Mesodermal cell (in vitro differentiated cells): ENCODE measurements around the gene LMX1A.

Source experiments
- H3K27ac ChIP-seq: 2 replicates; pipeline ENCODE4 v1.7.0; 2013; ENCODE audit warnings: mild to moderate bottlenecking, low read depth, low read length, moderate library complexity; ENCODE audit not compliant: severe bottlenecking
- H3K36me3 ChIP-seq: 2 replicates; pipeline ENCODE4 v1.7.1; 2013; ENCODE audit warnings: mild to moderate bottlenecking, low read length, moderate library complexity; ENCODE audit not compliant: control insufficient read depth, insufficient read depth
- H3K4me1 ChIP-seq: one replicate; pipeline ENCODE4 v1.7.1; 2013; ENCODE audit warnings: mild to moderate bottlenecking, low read length; ENCODE audit not compliant: insufficient read depth, control insufficient read depth, poor library complexity, severe bottlenecking
- H3K4me3 ChIP-seq: 2 replicates; pipeline ENCODE4 v1.7.0; 2013; ENCODE audit warnings: low read length, control low read depth, mild to moderate bottlenecking; ENCODE audit not compliant: insufficient read depth, poor library complexity, severe bottlenecking; ENCODE audit errors: extremely low read depth
- H3K9me3 ChIP-seq: 2 replicates; pipeline ENCODE4 v1.7.1; 2013; ENCODE audit warnings: mild to moderate bottlenecking, low read length, moderate library complexity; ENCODE audit not compliant: control insufficient read depth
- WGBS, 2 experiments: methylation state at CpG; one replicate each; pipeline ENCODE4 v1.1.5; 2013; ENCODE audit warnings: missing lambda C conversion rate in 2 of 2; ENCODE audit not compliant: insufficient coverage in 2 of 2; 5-methylcytosine and 5-hydroxymethylcytosine counted together

LMX1A gene

GRCh38 chr1:165239873-165240272 is 116.6 kb downstream of the LMX1A start:
- Histone ChIP-seq H3K36me3 (no peaks in the 10 kb centered on the region), H3K9me3 (no peaks in the 10 kb centered on the region), H3K4me3 (no peak overlapping the region), H3K27ac (no peak overlapping the region), H3K4me1 (no peaks in the 10 kb centered on the region)
- 80% methylated on average over 1 of the region's 2 CpGs; no CpG with 5 or more reads in 1 of the 2 experiments for WGBS, 2 experiments

- 0% methylated on average over 15 to 24 of the region's 33 CpGs for WGBS, 2 experiments
- no peaks in the 10 kb centered on the region for H3K4me1 ChIP-seq
- no peaks in the 10 kb centered on the region for H3K9me3 ChIP-seq
- H3K27ac ChIP-seq: peak overlapping the region; percentile 33
- H3K4me3 ChIP-seq: peak overlapping the region; percentile 32
- no peaks in the 10 kb centered on the region for H3K36me3 ChIP-seq
Measured at GRCh38 chr1:165235777-165236291, 120.7 kb downstream of the LMX1A start.

GRCh38 chr1:165235155-165235776 is 121.2 kb downstream of the LMX1A start:
- no peaks in the 10 kb centered on the region for H3K4me1 ChIP-seq
- 0 to 2% methylated on average over 16 to 35 of the region's 56 CpGs for WGBS, 2 experiments

GRCh38 chr1:165234149-165234548 is 122.4 kb downstream of the LMX1A start:
- no peak overlapping the region for H3K27ac ChIP-seq
- H3K4me3 ChIP-seq: no peak overlapping the region
- no peaks in the 10 kb centered on the region for H3K4me1 ChIP-seq
- no peaks in the 10 kb centered on the region for H3K9me3 ChIP-seq
- no peaks in the 10 kb centered on the region for H3K36me3 ChIP-seq
- 90 to 94% methylated on average over 2 of the region's 4 CpGs for WGBS, 2 experiments

More at GRCh38 chr1:165235155-165235776, 121.2 kb downstream of the LMX1A start:
- H3K4me3 ChIP-seq: peak overlapping the region; percentile 32
- H3K36me3 ChIP-seq: no peaks in the 10 kb centered on the region
- peak overlapping the region; percentile 33 for H3K27ac ChIP-seq
- no peaks in the 10 kb centered on the region for H3K9me3 ChIP-seq

GRCh38 chr1:165228676-165229075 is 127.8 kb downstream of the LMX1A start:
- no peaks in the 10 kb centered on the region for H3K36me3 ChIP-seq
- 60 to 64% methylated on average over 1 of the region's 2 CpGs for WGBS, 2 experiments
- no peaks in the 10 kb centered on the region for H3K9me3 ChIP-seq
- no peak overlapping the region for H3K27ac ChIP-seq
- no peak overlapping the region for H3K4me3 ChIP-seq
- H3K4me1 ChIP-seq: no peaks in the 10 kb centered on the region

- Histone ChIP-seq H3K4me1 (no peaks in the 10 kb centered on the region), H3K4me3 (no peak overlapping the region), H3K9me3 (no peaks in the 10 kb centered on the region), H3K27ac (no peak overlapping the region), H3K36me3 (no peaks in the 10 kb centered on the region)
- WGBS, 2 experiments: 60 to 83% methylated on average over 1 of the region's 2 CpGs
Measured at GRCh38 chr1:165228111-165228655, 128.3 kb downstream of the LMX1A start.

- Histone ChIP-seq H3K4me1 (no peaks in the 10 kb centered on the region), H3K4me3 (no peak overlapping the region), H3K27ac (no peak overlapping the region), H3K36me3 (no peaks in the 10 kb centered on the region), H3K9me3 (no peaks in the 10 kb centered on the region)
- 50 to 80% methylated on average over 1 to 2 of the region's 2 CpGs for WGBS, 2 experiments
Measured at GRCh38 chr1:165226326-165226725, 130.2 kb downstream of the LMX1A start.

- no CpG with 5 or more reads among the region's 1 CpG for WGBS, 2 experiments
- no peaks in the 10 kb centered on the region for H3K36me3 ChIP-seq
- H3K4me1 ChIP-seq: no peaks in the 10 kb centered on the region
- H3K27ac ChIP-seq: no peak overlapping the region
- H3K9me3 ChIP-seq: no peaks in the 10 kb centered on the region
- H3K4me3 ChIP-seq: no peak overlapping the region
Measured at GRCh38 chr1:165225650-165226049, 130.9 kb downstream of the LMX1A start.

- Histone ChIP-seq H3K36me3 (no peaks in the 10 kb centered on the region), H3K4me3 (no peak overlapping the region), H3K27ac (no peak overlapping the region), H3K9me3 (no peaks in the 10 kb centered on the region), H3K4me1 (no peaks in the 10 kb centered on the region)
- WGBS, 2 experiments: 83% methylated on average over 2 of the region's 3 CpGs; no CpG with 5 or more reads in 1 of the 2 experiments
Measured at GRCh38 chr1:165225062-165225461, 131.5 kb downstream of the LMX1A start.

GRCh38 chr1:165224504-165224903 is 132.0 kb downstream of the LMX1A start:
- Histone ChIP-seq H3K27ac (no peak overlapping the region), H3K4me3 (no peak overlapping the region), H3K9me3 (no peaks in the 10 kb centered on the region), H3K36me3 (no peaks in the 10 kb centered on the region), H3K4me1 (no peaks in the 10 kb centered on the region)
- 100% methylated on average over 1 of the region's 2 CpGs; no CpG with 5 or more reads in 1 of the 2 experiments for WGBS, 2 experiments

GRCh38 chr1:165222580-165222979 is 133.9 kb downstream of the LMX1A start:
- Histone ChIP-seq H3K36me3 (no peaks in the 10 kb centered on the region), H3K4me3 (no peak overlapping the region), H3K9me3 (no peaks in the 10 kb centered on the region), H3K4me1 (no peaks in the 10 kb centered on the region), H3K27ac (no peak overlapping the region)
- 85 to 88% methylated on average over 5 of the region's 5 CpGs for WGBS, 2 experiments
